Erythroblast (primary cell): ENCODE measurements around the gene ENTPD8.

Experiments used
- GATA1 ChIP-seq: IDR thresholded peaks from 2 replicates; pipeline ENCODE4 v1.6.1; 2011; ENCODE audit warnings: low read depth, mild to moderate bottlenecking, control low read depth, low read length, moderate library complexity
- POLR2A ChIP-seq: IDR thresholded peaks from 2 replicates; pipeline ENCODE4 v1.6.1; 2011; ENCODE audit warnings: mild to moderate bottlenecking, low read length

- TF ChIP-seq POLR2A (no peak), GATA1 (no peak)
These were observed 20.1 kb upstream of the ENTPD8 start for GRCh38 chr9:137461316-137461662.
